H1 (cell line): Measurements from ENCODE around the gene SMYD3. TPM values are rescaled to one million over a fixed set of nuclear protein-coding genes. Genes with fewer than 3 reads are reported as not detected.

Experiments
- CEBPB ChIP-seq: IDR thresholded peaks from 2 replicates; pipeline ENCODE4 v1.6.1; 2012; ENCODE audit warnings: low read depth, low read length
- CREB1 ChIP-seq: IDR thresholded peaks from 2 replicates; pipeline ENCODE4 v1.6.1; 2012; ENCODE audit warnings: inconsistent platforms
- CTCF ChIP-seq, 3 experiments: IDR thresholded peaks; 1 replicate in 2 of 3; 2 replicates in 1 of 3; pipeline versions ENCODE4 v1.5.1 to v1.6.1; 2011; ENCODE audit warnings: low read length in 3 of 3, mild to moderate bottlenecking in 3 of 3, inconsistent platforms in 2 of 3, low read depth in 1 of 3, moderate library complexity in 1 of 3; ENCODE audit not compliant: insufficient read depth in 1 of 3; ENCODE audit errors: control extremely low read depth in 1 of 3
- E2F6 ChIP-seq: IDR thresholded peaks from 2 replicates; pipeline ENCODE4 v1.6.1; 2012; ENCODE audit warnings: inconsistent platforms
- KDM4A ChIP-seq: IDR thresholded peaks from one replicate; pipeline ENCODE4 v1.7.1; 2012; ENCODE audit warnings: low read depth, mild to moderate bottlenecking, moderate library complexity, low read length, inconsistent platforms; ENCODE audit not compliant: severe bottlenecking
- NRF1 ChIP-seq: IDR thresholded peaks from 2 replicates; pipeline ENCODE4 v1.6.1; 2011; ENCODE audit warnings: mild to moderate bottlenecking, low read depth, low read length, improper control_type of control experiment
- SAP30 ChIP-seq: fragments of 300-600 bp; sonication (generic); IDR thresholded peaks from 2 replicates; pipeline ENCODE4 v1.7.1; 2012; ENCODE audit warnings: low read length, moderate library complexity, mild to moderate bottlenecking, inconsistent platforms; ENCODE audit not compliant: insufficient read depth, insufficient replicate concordance
- SP1 ChIP-seq: IDR thresholded peaks from 2 replicates; pipeline ENCODE4 v1.6.1; 2011; ENCODE audit warnings: low read depth, low read length
- TAF1 ChIP-seq: IDR thresholded peaks from 2 replicates; pipeline ENCODE4 v1.6.1; 2011; ENCODE audit warnings: mild to moderate bottlenecking, low read depth, low read length
- TCF12 ChIP-seq: IDR thresholded peaks from 2 replicates; pipeline ENCODE4 v1.6.1; 2011; ENCODE audit warnings: low read depth, mild to moderate bottlenecking, low read length
- polyA plus RNA-seq, 7 experiments: library from polyadenylated mRNA; depleted of rRNA in 3 of 7; stranded (reverse) in 5 of 7; unstranded in 2 of 7; fragments of >200 nt in 5 of 7; fragments of 200-250 nt in 2 of 7; gene quantifications; 1 replicate in 5 of 7; 2 replicates in 1 of 7; 4 replicates in 1 of 7; pipeline versions ENCODE4 v1.2.1 to v1.2.3, GENCODE V29; 2011 to 2013; ENCODE audit warnings: missing spikeins in 2 of 7, mixed read lengths in 2 of 7
- total RNA-seq: library from RNA; stranded (reverse); fragmentation: NEBNext Ultra II Directional; extraction: Animal tissue kit (Norgen Biotek cat#: 25700); gene quantifications from 2 replicates; pipeline ENCODE4 v1.2.1, GENCODE V29; 2021

SMYD3 gene
- total and polyA plus RNA-seq, 2 of the 8 experiments (the other 6 are each of a cell fraction or from before 2014, with no cell fraction given) = 17.3 to 25.4 TPM

GRCh38 chr1:246435421-246436041 lies 71.5 kb downstream of the SMYD3 start (continued):
- peak; percentile 67 for TF ChIP-seq KDM4A
- TF ChIP-seq SAP30 = no peak
- no peak for TF ChIP-seq NRF1
- no peak for TF ChIP-seq CEBPB
- peak; percentile 78 for TF ChIP-seq SP1
- TF ChIP-seq TAF1 = no peak
- 0 out of 2 replicates have a peak, but pooled peaks have one; percentile 65 for TF ChIP-seq TCF12
- no peak for TF ChIP-seq E2F6
- no peak for TF ChIP-seq CREB1
- TF ChIP-seq CTCF (IDR thresholded peaks at IDR 0.05; ENCODE audit: control extremely low read depth in 1 of 3, insufficient read depth in 1 of 3, low read depth in 1 of 3, low read length in 3 of 3) = no peak
